Thymus (tissue), 11 donors: ENCODE results near the gene REC8. TPM values are rescaled to one million over a fixed set of nuclear protein-coding genes. Genes with fewer than 3 reads are reported as not detected.
"Not testable (repeated sequence)": the region's sequence is repeated elsewhere in the genome, so short reads cannot be mapped to it uniquely, and the experiment has no call there.

ENCODE experiments used
- DNase-seq, 9 donors: peaks; one replicate each; pipeline ENCODE4 v3.0.0-alpha.2; 2013; ENCODE audit warnings: low spot score in 9 of 9, low read depth in 6 of 9, missing footprints in 1 of 9
- H3K27ac ChIP-seq, 2 donors: one replicate each; pipeline ENCODE4 v1.5.1; 2013; ENCODE audit warnings: control low read depth in 1 of 2, low read depth in 1 of 2, low read length in 1 of 2, mild to moderate bottlenecking in 1 of 2, moderate library complexity in 1 of 2
- H3K27me3 ChIP-seq, 2 donors: one replicate each; pipeline ENCODE4 v1.5.1; 2013; ENCODE audit warnings: low read length in 1 of 2; ENCODE audit not compliant: control insufficient read depth in 2 of 2, insufficient read depth in 1 of 2
- H3K36me3 ChIP-seq, 2 donors: one replicate each; pipeline ENCODE4 v1.5.1; 2013; ENCODE audit warnings: low read length in 1 of 2, mild to moderate bottlenecking in 1 of 2, moderate library complexity in 1 of 2; ENCODE audit not compliant: control insufficient read depth in 2 of 2, insufficient read depth in 2 of 2
- H3K4me1 ChIP-seq, 2 donors: one replicate each; pipeline ENCODE4 v1.5.1; 2013; ENCODE audit warnings: low read length in 2 of 2; ENCODE audit not compliant: control insufficient read depth in 2 of 2, insufficient read depth in 2 of 2
- H3K4me3 ChIP-seq, 2 donors: one replicate each; pipeline ENCODE4 v1.5.1; 2013; ENCODE audit warnings: low read length in 2 of 2, control low read depth in 1 of 2, mild to moderate bottlenecking in 1 of 2
- H3K9me3 ChIP-seq, 2 donors: one replicate each; pipeline ENCODE4 v1.5.1; 2013; ENCODE audit warnings: low read length in 1 of 2, mild to moderate bottlenecking in 1 of 2; ENCODE audit not compliant: control insufficient read depth in 2 of 2, insufficient read depth in 1 of 2
- WGBS: extraction: QIAGEN DNeasy Blood & Tissue Kit; methylation state at CpG from one replicate; pipeline ENCODE4 v1.1.7; 2013; 5-methylcytosine and 5-hydroxymethylcytosine counted together
- polyA plus RNA-seq: library from polyadenylated mRNA; stranded (reverse); fragments of 200-250 nt; gene quantifications from one replicate; pipeline ENCODE4 v1.2.3, GENCODE V29; 2013
- total RNA-seq: library from RNA; stranded (reverse); fragments of 120-200 nt; gene quantifications from one replicate; pipeline ENCODE4 v1.2.4, GENCODE V29; 2013
- donor health status: healthy.

REC8 gene
- total and polyA plus RNA-seq, 2 donors = 17.7 to 47.8 TPM

DNA sequence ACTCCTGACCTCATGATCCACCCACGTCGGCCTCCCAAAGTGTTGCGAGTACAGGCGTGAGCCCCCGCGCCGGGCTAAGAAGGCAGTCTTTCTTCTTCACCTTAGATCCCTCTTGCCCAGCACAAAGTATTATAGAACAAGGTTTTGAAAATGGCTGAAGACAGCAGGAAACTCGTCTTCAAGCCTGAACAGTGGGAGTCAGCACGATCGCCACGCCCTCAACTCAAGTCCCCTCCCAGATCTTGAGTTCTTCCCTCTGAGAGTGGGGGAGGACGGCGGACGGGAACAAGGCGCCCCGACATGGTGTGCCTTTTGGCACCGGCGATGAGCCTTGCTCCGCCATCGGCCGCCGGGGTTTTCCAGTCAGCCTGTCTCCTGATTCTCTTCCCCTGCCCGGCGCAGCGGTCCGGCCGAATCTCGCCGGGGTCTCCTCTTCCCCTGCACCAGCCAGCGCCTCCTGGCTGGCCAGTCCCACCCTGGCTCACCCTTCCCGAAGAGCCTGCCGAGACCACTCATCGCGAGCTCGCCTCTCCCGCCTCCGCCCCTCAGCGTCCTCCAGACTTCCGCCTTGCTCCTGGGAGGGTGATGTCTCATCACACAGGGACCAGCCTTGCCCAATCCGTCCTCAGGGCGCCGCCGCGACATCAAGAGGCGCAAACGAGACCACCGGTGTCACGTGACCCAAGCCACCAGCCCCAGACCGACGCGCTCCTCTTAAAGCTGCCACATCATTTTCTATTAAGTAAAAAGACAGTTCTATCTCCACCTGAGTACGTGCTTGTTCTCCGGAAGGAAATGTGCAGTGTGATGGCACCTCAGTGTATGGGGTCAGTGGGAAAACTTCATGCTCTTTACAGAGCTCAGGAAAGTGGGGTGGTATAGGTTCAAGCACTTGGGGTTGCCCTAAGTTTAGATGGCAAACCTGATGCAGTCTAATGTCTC, 41.3 kb downstream of the REC8 start, which contains the start of gene CHMP4A:
Gene CHMP4A (minus strand): TSS at position 565 of the 942 bp plus-strand sequence. CDS start 49 bp downstream, at position 516.
- WGBS = under 1% methylated on average over 53 of the region's 53 CpGs
- DNase-seq = peak; percentile 87 to 98 (median 93)
- Histone ChIP-seq H3K36me3 (peaks cover 31 to 47% of the 10 kb centered on the region in 2 donors), H3K4me1 (peaks cover 13 to 32% of the 10 kb centered on the region in 2 donors), H3K9me3 (no peaks in the 10 kb centered on the region), H3K27me3 (no peaks in the 10 kb centered on the region), H3K27ac (peak within 1 kb of the TSS; percentile 99 to 100), H3K4me3 (peak within 1 kb of the TSS; percentile 81 to 89)

DNA sequence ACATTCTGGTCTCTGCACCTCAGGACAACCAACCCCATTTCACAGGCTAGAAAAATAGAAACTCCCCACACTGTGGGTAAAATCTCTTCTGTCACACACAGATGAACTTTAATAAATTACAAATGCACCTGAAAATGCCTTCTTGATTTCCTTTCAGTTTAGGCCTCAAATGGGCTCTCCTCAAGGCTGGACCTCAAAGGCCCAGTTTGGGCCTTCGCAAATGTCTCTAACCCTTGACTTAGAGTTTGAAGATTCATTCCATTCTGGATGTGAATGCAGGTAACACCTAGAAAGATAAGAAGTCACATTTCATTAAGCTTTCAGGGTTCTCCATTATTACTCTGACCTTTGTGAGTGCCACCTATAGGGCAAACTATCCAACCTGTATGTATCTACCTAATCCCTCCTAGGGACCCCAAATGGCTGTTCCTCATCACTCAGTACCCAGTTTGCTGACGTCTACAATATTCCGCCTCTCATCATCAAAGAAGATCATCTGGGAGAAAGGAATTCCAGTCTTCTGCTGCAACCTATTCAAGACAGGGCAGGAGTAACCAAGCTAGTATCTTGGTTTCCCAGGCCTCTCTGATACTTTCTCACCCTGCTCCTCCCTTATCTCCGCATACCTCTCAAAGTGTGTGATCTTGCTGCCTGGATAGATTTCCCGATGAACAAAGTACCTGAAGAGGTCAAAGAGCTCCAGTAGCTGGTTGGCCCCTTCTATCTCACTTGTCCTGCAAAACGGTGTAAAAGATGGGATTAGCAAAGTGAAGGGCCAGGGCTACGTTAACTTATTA, 42.2 kb downstream of the REC8 start:
- peak overlapping the region; percentile 99 to 100 for H3K27ac ChIP-seq
- peaks cover 13 to 32% of the 10 kb centered on the region in 2 donors for H3K4me1 ChIP-seq
- peak overlapping the region; percentile 81 to 89 for H3K4me3 ChIP-seq
- H3K9me3 ChIP-seq = no peaks in the 10 kb centered on the region
- peaks cover 28 to 42% of the 10 kb centered on the region in 2 donors for H3K36me3 ChIP-seq
- 98% methylated on average over 7 of the region's 7 CpGs for WGBS
- H3K27me3 ChIP-seq = no peaks in the 10 kb centered on the region
- DNase-seq = peak in 1 of 9 donors; percentile 18

DNA sequence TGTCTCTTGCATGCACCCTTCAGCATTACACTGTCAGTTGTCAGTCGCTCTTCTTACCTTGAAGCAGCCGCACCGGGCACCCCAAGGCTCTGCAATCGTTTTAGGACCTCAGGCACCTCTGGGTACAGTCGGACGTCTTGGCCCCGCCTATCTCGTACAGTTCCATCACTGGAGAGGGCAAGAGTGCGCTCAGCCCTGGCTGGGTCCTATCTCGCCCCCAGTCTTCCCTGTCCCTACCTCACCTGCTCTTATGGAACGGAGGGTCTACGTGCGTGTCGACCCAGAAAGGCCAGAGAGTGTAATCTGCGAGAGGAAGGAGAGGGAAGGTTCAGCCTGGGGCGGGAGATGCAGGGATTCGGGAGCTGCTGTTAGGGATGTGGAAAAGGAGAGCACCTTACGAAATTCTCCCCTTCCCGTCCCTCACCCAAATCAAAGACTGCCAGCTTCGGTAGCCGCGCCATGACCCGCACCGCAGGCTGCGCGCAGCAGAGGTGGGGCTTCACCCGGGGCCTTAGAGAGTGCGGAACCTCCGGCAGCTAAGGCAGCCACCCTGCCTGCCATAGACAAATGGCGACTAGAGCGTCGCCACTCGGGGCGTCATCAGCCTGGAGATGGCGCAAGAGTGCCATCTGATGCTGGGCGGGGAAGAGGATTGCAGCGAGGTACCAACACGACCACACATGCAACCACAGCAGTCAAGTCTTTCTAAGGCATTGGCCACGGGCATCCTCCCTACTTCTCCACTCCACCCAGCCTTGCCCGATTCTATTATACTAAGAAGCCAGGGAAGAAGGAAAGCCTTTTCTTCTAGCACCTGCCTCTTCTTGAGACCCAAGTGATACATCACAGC, 43.8 kb downstream of the REC8 start, which contains the start of gene MDP1:
Gene MDP1 (minus strand): TSS at position 572 of the 850 bp plus-strand sequence. CDS start 111 bp downstream, at position 461.
- no peaks in the 10 kb centered on the region for H3K27me3 ChIP-seq
- H3K4me3 ChIP-seq = peak within 1 kb of the TSS; percentile 49 to 91
- no peaks in the 10 kb centered on the region for H3K9me3 ChIP-seq
- H3K36me3 ChIP-seq = peaks cover 11 to 26% of the 10 kb centered on the region in 2 donors
- peak; percentile 86 to 96 (median 90) for DNase-seq
- WGBS = under 1% methylated on average over 40 of the region's 40 CpGs
- peaks cover 13 to 32% of the 10 kb centered on the region in 2 donors for H3K4me1 ChIP-seq
- peak within 1 kb of the TSS; percentile 93 to 96 for H3K27ac ChIP-seq

DNA sequence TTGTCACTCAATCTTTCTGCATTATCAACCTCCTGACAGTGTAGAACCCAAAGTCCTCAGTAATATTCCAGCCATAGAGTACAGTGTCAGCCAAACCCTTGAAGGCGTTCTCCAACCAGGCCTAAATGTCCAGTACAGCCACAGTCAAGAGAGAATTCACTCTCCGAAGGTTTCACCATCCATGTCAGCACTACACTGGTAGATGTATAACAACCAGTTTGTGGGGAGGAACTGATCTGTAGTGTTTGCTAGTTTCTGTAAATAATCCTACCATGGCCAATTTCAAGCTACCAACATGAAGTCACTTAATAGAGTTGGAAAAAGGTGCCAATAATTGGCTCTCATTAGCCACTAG, 44.4 kb downstream of the REC8 start:
- WGBS = 95% methylated on average over 2 of the region's 2 CpGs
- Histone ChIP-seq H3K4me3 (no peak overlapping the region), H3K27ac (peak overlapping the region; percentile 33 to 96), H3K9me3 (no peaks in the 10 kb centered on the region), H3K27me3 (no peaks in the 10 kb centered on the region), H3K36me3 (peaks cover 9 to 21% of the 10 kb centered on the region in 2 donors), H3K4me1 (peaks cover 13 to 30% of the 10 kb centered on the region in 2 donors)
- DNase-seq = no peak

DNA sequence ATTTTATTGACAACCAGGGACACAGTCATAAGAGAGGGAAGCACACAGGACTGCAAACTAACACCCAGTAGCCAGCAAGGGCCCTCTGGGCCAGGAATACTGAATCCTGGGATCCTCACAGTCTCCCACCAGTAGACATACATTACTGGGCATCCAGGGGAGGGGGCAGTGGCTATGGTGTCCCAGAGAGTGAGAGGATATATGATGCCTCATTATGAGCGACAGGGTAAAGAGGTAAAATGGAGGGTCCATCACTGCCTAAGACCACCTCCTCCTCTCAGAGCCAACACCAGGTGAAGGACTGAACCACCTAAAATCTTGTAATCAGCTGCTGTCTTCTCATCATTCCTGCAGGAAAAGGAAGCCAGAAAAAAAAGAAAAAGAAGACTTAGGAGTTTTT, 45.0 kb downstream of the REC8 start:
- DNase-seq, H3K9me3 ChIP-seq, H3K27ac ChIP-seq, H3K4me3 ChIP-seq, H3K27me3 ChIP-seq: not testable (repeated sequence)
- 100% methylated on average over 1 of the region's 1 CpG for whole genome bisulfite sequencing
- H3K4me1 ChIP-seq = peaks cover 13 to 28% of the 10 kb centered on the region in 2 donors
- peaks cover 7 to 18% of the 10 kb centered on the region in 2 donors for H3K36me3 ChIP-seq

DNA sequence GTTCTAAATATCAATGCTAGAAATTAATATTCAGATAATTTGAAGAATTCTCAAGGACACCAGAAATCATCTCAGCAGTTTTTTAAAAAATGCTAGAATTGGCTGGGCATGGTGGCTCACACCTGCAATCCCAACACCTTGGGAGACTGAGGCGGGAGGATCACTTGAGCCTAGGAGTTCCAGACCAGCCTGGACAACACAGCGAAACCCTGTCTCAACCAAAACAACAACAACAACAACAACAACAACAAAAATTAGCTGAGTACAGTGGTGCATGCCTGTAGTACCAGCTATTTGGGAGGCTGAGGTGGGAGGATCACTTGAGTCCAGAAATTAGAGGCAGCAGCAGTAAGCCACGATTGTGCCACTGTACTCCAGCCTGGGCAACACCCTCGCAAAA, 47.2 kb downstream of the REC8 start:
- Histone ChIP-seq H3K4me3 (no peak overlapping the region), H3K27me3 (no peaks in the 10 kb centered on the region), H3K36me3 (peaks cover 7 to 18% of the 10 kb centered on the region in 2 donors), H3K9me3 (no peaks in the 10 kb centered on the region), H3K4me1 (peaks cover 6 to 17% of the 10 kb centered on the region in 2 donors), H3K27ac (no peak overlapping the region)
- WGBS = 98% methylated on average over 4 of the region's 4 CpGs
- no peak for DNase-seq

DNA sequence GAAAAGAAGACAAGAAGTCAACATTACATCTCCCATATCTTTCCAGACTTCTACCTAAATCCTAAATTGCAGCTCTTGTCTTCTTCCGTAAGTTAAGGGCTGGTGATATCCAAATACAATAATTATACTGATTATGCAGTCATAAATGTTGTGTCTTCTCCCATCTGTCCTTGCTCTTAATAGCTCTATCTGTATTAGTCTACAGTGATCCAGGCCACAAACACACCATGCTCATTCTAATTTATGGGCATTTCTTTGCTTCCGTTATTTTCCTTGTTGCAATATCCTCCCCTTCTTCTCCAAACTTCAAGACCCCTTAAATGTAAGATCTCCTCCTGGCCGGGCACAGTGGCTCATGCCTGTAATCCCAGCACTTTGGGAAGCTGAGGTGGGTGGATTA, 47.6 kb downstream of the REC8 start:
- Histone ChIP-seq H3K27me3 (no peaks in the 10 kb centered on the region), H3K36me3 (peaks cover 7 to 14% of the 10 kb centered on the region in 2 donors), H3K9me3 (no peaks in the 10 kb centered on the region), H3K4me3 (no peak overlapping the region), H3K27ac (no peak overlapping the region), H3K4me1 (peaks cover 2 to 12% of the 10 kb centered on the region in 2 donors)
- DNase-seq = no peak
- 65% methylated on average over 3 of the region's 3 CpGs for WGBS

DNA sequence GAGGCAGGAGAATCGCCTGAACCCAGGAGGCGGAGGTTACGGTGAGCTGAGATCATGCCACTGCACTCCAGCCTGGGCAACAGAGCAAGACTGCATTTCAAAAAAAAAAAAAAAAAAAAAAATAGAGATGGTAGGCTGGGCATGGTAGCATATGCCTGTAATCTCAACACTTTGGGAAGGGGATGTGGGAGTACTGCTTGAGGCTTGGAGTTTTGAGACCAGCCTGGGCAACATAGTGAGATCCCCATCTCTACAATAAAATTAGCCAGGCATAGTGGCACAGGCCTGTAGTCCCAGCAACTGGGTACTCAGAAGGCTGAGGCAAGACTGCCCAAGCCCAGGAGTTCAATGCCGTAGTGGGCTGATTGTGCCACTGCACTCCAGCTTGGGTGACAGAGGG, 51.1 kb downstream of the REC8 start:
- WGBS = 97% methylated on average over 4 of the region's 4 CpGs
- not testable (repeated sequence) for DNase-seq, H3K4me3 ChIP-seq, H3K9me3 ChIP-seq, H3K27me3 ChIP-seq, H3K27ac ChIP-seq, H3K36me3 ChIP-seq, H3K4me1 ChIP-seq
